Endothelial cell of umbilical vein (primary cell): ENCODE results near the gene CCDC74B. TPM values are rescaled to one million over a fixed set of nuclear protein-coding genes. Genes with fewer than 3 reads are reported as not detected.
A peak's percentile ranks its signal among the peaks of the same experiment; 100 is the strongest.
"Not testable (repeated sequence)": the region's sequence is repeated elsewhere in the genome, so short reads cannot be mapped to it uniquely, and the experiment has no call there.

ENCODE experiments used
- Bru-seq: library from RNA; stranded (reverse); fragments of 400-500 nt; gene quantifications from one replicate; lab custom pipeline; 2021; lab: Mats Ljungman, UMichigan
- BruChase-seq, 2 experiments: library from RNA; stranded (reverse); fragments of 400-500 nt; gene quantifications; one replicate each; lab custom pipeline; 2021; lab: Mats Ljungman, UMichigan
- BruUV-seq: library from RNA; stranded (reverse); fragments of 400-500 nt; replicated peaks from 2 replicates; lab custom pipeline; 2021; lab: Mats Ljungman, UMichigan
- CTCF ChIA-PET: fragments of 300-600, 350-600 bp; sonication (Branson Sonifier 250); formaldehyde crosslinking; loops from one replicate; lab custom pipeline; 2021; ENCODE audit warnings: antibody characterized with exemption, inconsistent platforms; lab: Charles Lee
- POLR2A ChIA-PET: fragments of 300-600, 350-600 bp; sonication (Branson Sonifier 250); formaldehyde crosslinking; loops from one replicate; lab custom pipeline; 2021; ENCODE audit warnings: antibody characterized with exemption, inconsistent platforms; lab: Charles Lee
- DNase-seq: peaks from one replicate; pipeline ENCODE4 v3.0.0-alpha.2; 2011; ENCODE audit warnings: low read depth, low spot score
- FAIRE-seq: peaks from 2 replicates; lab custom pipeline; 2011; peaks lifted over from hg19 to GRCh38; lab: Jason Lieb, UNC
- H2AFZ ChIP-seq: 2 replicates; pipeline ENCODE4 v1.6.0; 2012; ENCODE audit warnings: low read depth, low read length, control low read depth, inconsistent platforms
- H3K27ac ChIP-seq: 2 replicates; pipeline ENCODE4 v1.5.1; 2011; ENCODE audit warnings: low read depth, mild to moderate bottlenecking, control low read depth, low read length, moderate library complexity; ENCODE audit not compliant: insufficient read depth
- H3K27me3 ChIP-seq, 2 experiments: 2 replicates each; pipeline versions ENCODE4 v1.6.0 to v1.6.1; 2011; ENCODE audit warnings: low read length in 2 of 2, mixed read lengths in 1 of 2; ENCODE audit not compliant: control insufficient read depth in 2 of 2, insufficient read depth in 2 of 2
- H3K36me3 ChIP-seq, 2 experiments: 2 replicates in 1 of 2; 3 replicates in 1 of 2; pipeline ENCODE4 v1.5.1; 2011; ENCODE audit warnings: low read length in 2 of 2, mild to moderate bottlenecking in 1 of 2, moderate library complexity in 1 of 2; ENCODE audit not compliant: control insufficient read depth in 2 of 2, insufficient read depth in 2 of 2; ENCODE audit errors: extremely low read depth in 1 of 2
- H3K4me1 ChIP-seq: 3 replicates; pipeline ENCODE4 v1.5.1; 2011; ENCODE audit warnings: mild to moderate bottlenecking, low read length; ENCODE audit not compliant: control insufficient read depth, insufficient read depth; ENCODE audit errors: extremely low read depth
- H3K4me2 ChIP-seq: 2 replicates; pipeline ENCODE4 v1.6.1; 2011; ENCODE audit warnings: low read length, control low read depth, mixed read lengths; ENCODE audit not compliant: insufficient read depth
- H3K4me3 ChIP-seq, 3 experiments: fragments of 200-600 bp in 1 of 3; sonication (generic), shearing (Covaris generic) in 1 of 3; replicated peaks in 1 of 3; 2 replicates each; pipeline ENCODE4 v1.5.1; 2011 to 2016; ENCODE audit warnings: control low read depth in 3 of 3, low read length in 3 of 3, mild to moderate bottlenecking in 2 of 3, inconsistent platforms in 1 of 3, low read depth in 1 of 3, moderate library complexity in 1 of 3; ENCODE audit not compliant: insufficient read depth in 1 of 3
- H3K79me2 ChIP-seq: 2 replicates; pipeline ENCODE4 v1.6.0; 2012; ENCODE audit warnings: low read length, inconsistent platforms; ENCODE audit not compliant: control insufficient read depth, insufficient read depth
- H3K9ac ChIP-seq: replicated peaks from 2 replicates; pipeline ENCODE3; 2011; ENCODE audit warnings: low read length, control low read depth; ENCODE audit not compliant: insufficient read depth; ENCODE audit errors: extremely low read depth
- H3K9me1 ChIP-seq: replicated peaks from 3 replicates; pipeline ENCODE4 v1.6.0; 2011; ENCODE audit warnings: mild to moderate bottlenecking, low read length; ENCODE audit not compliant: control insufficient read depth, insufficient read depth; ENCODE audit errors: extremely low read depth
- H3K9me3 ChIP-seq: replicated peaks from 2 replicates; pipeline ENCODE4 v1.5.1; 2012; ENCODE audit warnings: low read length, inconsistent platforms; ENCODE audit not compliant: control insufficient read depth, insufficient read depth
- H4K20me1 ChIP-seq: replicated peaks from 2 replicates; pipeline ENCODE3; 2011; ENCODE audit warnings: mild to moderate bottlenecking, low read length; ENCODE audit not compliant: control insufficient read depth, insufficient read depth; ENCODE audit errors: extremely low read depth
- dilution Hi-C: fragments of 300-500 bp; cut with MboI; formaldehyde crosslinking; loops from one replicate; pipeline ENCODE4 v1.15.0; 2019; ENCODE audit warnings: low sequenced_read_pairs; ENCODE audit not compliant: extremely low pct_ligation_motif_present
- intact Hi-C: fragments of 100-400 bp; cut with micrococcal nuclease; formaldehyde crosslinking; loops from one replicate; pipeline ENCODE4 v1.10.0; 2022
- long read RNA-seq: library from polyadenylated mRNA; stranded (forward); transcript quantifications from one replicate; pipeline ENCODE4 v2.0.0, GENCODE V29; 2021
- polyA minus RNA-seq, 3 experiments: library from RNA; depleted of rRNA, polyadenylated mRNA; stranded (reverse); fragments of >200 nt; gene quantifications; 1 replicate in 1 of 3; 2 replicates in 2 of 3; pipeline ENCODE4 v1.2.3, GENCODE V29; 2011
- polyA plus RNA-seq, 4 experiments: library from polyadenylated mRNA; depleted of rRNA in 3 of 4; stranded (reverse) in 3 of 4; unstranded in 1 of 4; fragments of >200 nt; gene quantifications; 2 replicates each; pipeline versions ENCODE4 v1.2.1 to v1.2.3, GENCODE V29; 2011 to 2012; ENCODE audit warnings: missing spikeins in 1 of 4
- total RNA-seq: library from RNA; stranded (reverse); gene quantifications from 2 replicates; pipeline ENCODE4 v1.2.3, GENCODE V29; 2021

The CCDC74B gene
- total RNA-seq (1.6 and 4.8 TPM in 2 replicates), polyA plus RNA-seq (4.1 and 4.6 TPM in 2 replicates), polyA minus RNA-seq (2.1 and 3.6 TPM in 2 replicates), Bru-seq, nascent RNA (percentile 18 among the genes with signal in this experiment), BruChase-seq, experiment 1, labeled RNA remaining after a 6-hour chase (percentile 23 among the genes with signal in this experiment), BruChase-seq, experiment 2, labeled RNA remaining after a 2-hour chase (percentile 16 among the genes with signal in this experiment)
- 1.8 and 2.7 TPM in 2 replicates for polyA plus RNA-seq (2011; cell fraction: cytosol; rRNA removed)
- polyA plus RNA-seq (2011; cell fraction: nucleus; rRNA removed), result 19.0 and 23.5 TPM in 2 replicates
- 0.14 and 0.27 TPM in 2 replicates for polyA plus RNA-seq (2012)
- not detected for polyA minus RNA-seq (2011; cell fraction: cytosol; rRNA and poly(A)+ RNA removed)
- polyA minus RNA-seq (2011; cell fraction: nucleus; rRNA and poly(A)+ RNA removed), result 2.1 and 2.5 TPM in 2 replicates
- long read RNA-seq, partial matches to known transcripts, result 0 of 1 reads
- long read RNA-seq, other reads (novel, unspliced or antisense), result 1 of 1 reads

- H3K9ac ChIP-seq, H3K27ac ChIP-seq, intact Hi-C loops, CTCF ChIA-PET, H4K20me1 ChIP-seq, H3K4me1 ChIP-seq, H3K9me1 ChIP-seq, POLR2A ChIA-PET, H3K27me3 ChIP-seq, H3K9me3 ChIP-seq, BruUV-seq, dilution Hi-C loops, DNase-seq, H3K36me3 ChIP-seq, H3K79me2 ChIP-seq: not testable (repeated sequence)
- Histone ChIP-seq H3K4me2 (peak within 1 kb of the TSS; percentile 51), H3K4me3 (peak within 1 kb of the TSS in 1 of 3 experiments; percentile 28), H2AFZ (peak within 1 kb of the TSS; percentile 54)
- peak; percentile 67 for FAIRE-seq
Observed at GRCh38 chr2:130145006-130145414, at the start of gene CCDC74B. Gene CCDC74B, minus strand, starts transcription at chr2:130145112. Its CDS starts 116 bp downstream, at chr2:130144996.

GRCh38 chr2:130193824-130194223, 48.9 kb upstream of the CCDC74B start:
- POLR2A ChIA-PET, result not testable (repeated sequence)

GRCh38 chr2:130192451-130192850, 47.5 kb upstream of the CCDC74B start:
- intact Hi-C loops, result not testable (repeated sequence)

More at GRCh38 chr2:130193824-130194223, 48.9 kb upstream of the CCDC74B start:
- CTCF ChIA-PET, H3K9me1 ChIP-seq, H3K36me3 ChIP-seq, H3K4me1 ChIP-seq, DNase-seq, dilution Hi-C loops, H4K20me1 ChIP-seq, H3K4me3 ChIP-seq, H2AFZ ChIP-seq, H3K79me2 ChIP-seq, BruUV-seq, intact Hi-C loops, H3K9ac ChIP-seq, H3K4me2 ChIP-seq, H3K27ac ChIP-seq, FAIRE-seq, H3K27me3 ChIP-seq, H3K9me3 ChIP-seq: not testable (repeated sequence)

GRCh38 chr2:130191319-130191718, 46.4 kb upstream of the CCDC74B start:
- H3K9ac ChIP-seq, CTCF ChIA-PET, intact Hi-C loops, H3K36me3 ChIP-seq, BruUV-seq, H3K4me1 ChIP-seq, H3K4me3 ChIP-seq, H3K4me2 ChIP-seq, H2AFZ ChIP-seq, H4K20me1 ChIP-seq, H3K79me2 ChIP-seq, H3K9me3 ChIP-seq, H3K27me3 ChIP-seq, DNase-seq, FAIRE-seq, H3K27ac ChIP-seq, POLR2A ChIA-PET, dilution Hi-C loops, H3K9me1 ChIP-seq: not testable (repeated sequence)

More at GRCh38 chr2:130192451-130192850, 47.5 kb upstream of the CCDC74B start:
- H3K4me3 ChIP-seq, BruUV-seq, H3K9me1 ChIP-seq, H3K4me1 ChIP-seq, H4K20me1 ChIP-seq, H3K27me3 ChIP-seq, DNase-seq, dilution Hi-C loops, H3K9me3 ChIP-seq, H3K9ac ChIP-seq, H3K4me2 ChIP-seq, H2AFZ ChIP-seq, H3K79me2 ChIP-seq, FAIRE-seq, H3K27ac ChIP-seq, H3K36me3 ChIP-seq, POLR2A ChIA-PET: not testable (repeated sequence)
- CTCF ChIA-PET, result interaction anchor here (1.1 kb wide), 1 partner anchor 9 kb away, joined by 4 read pairs; no protein-coding TSS in a partner anchor
